GM19238 (cell line): ENCODE measurements around the gene RNF227.

ENCODE experiments used
- DNase-seq: peaks from one replicate; pipeline ENCODE4 v3.0.0; 2011; ENCODE audit warnings: low spot score; ENCODE audit not compliant: insufficient read length

The RNF227 gene

DNA sequence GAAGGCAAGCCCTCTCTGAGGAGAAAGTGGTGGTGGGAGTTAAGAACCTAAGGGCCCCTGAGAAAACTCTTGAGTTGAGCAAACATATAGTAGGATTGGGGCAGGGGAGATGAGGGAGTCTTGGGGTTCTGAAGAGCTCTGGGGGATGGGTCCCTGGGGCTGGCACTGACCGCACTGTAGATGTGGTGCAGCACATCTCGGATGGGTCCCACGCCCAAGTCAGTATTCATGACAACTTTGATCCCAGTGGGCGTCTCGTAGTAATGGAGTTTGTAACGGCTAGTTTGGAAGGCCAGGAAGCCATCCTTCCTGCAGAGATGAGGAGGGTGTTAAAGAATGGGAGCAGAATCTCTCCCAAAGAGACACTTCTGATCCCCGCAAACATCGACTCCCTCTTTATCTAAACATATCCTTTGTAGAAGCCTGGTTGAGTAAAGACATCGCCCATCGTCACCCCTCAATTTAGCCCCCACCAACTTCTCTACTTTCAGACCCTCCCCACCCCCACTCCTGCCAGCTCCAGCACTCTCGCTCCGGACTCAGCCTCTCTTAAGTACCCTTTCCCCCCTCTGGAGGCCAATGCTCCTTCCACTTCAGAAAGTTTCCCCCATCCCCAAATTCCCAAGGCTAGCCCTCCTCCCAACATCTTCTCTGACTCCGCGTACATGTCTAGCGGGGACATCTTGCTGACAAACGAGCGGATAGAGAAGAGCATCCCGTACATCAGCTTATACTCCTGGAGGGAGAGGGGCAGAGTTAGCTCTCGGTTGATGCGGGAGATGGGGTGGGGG lies 14.9 kb upstream of the RNF227 start:
- DNase-seq, result peak; percentile 29

DNA sequence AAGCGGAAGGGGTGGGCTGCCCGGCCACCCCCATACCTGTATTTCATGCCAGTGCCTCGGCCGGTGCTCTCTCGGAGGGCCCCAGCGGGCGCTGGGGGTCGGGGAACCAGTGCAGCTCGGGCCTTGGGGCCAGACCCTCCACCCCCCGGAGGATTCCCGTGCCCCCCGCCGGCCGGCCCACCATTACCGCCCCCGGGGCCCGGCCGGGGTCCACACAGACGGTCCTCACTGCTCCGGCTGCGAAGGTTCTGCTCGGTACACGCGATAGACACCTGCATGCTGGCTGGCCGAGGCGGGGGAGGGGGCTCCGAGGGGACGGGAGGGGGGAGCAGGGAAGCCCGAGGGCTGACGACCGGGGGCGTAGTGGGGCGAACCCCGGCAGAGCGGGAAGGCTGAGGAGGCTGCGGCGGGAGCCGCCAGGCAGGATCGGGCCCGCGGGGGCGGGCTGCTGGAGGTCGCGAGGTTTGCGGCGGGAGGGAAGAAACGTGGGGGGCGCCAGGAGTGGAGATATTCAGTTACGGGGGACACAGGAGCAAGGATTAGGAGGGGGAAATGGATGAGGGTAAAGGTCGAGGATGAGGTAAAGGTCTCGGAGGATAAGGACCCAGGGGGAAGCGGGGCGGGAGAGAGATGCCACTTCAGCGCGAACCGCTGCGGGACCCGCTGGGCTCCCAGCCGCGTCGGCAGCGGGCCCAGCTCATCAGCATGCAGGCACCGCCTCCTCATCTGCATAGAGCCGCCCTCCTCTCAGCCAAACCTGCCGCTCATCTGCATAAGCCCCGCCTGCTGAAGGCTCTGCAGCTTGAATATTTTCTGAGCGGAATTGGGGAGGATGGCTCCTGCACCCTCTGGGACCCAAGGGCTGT lies 13.3 kb upstream of the RNF227 start, which contains the start of gene KCNAB3:
Gene KCNAB3, minus strand, starts transcription at position 699 of the 866 bp plus-strand sequence. Its CDS starts 421 bp downstream, at position 278.
- DNase-seq, result no peak

DNA sequence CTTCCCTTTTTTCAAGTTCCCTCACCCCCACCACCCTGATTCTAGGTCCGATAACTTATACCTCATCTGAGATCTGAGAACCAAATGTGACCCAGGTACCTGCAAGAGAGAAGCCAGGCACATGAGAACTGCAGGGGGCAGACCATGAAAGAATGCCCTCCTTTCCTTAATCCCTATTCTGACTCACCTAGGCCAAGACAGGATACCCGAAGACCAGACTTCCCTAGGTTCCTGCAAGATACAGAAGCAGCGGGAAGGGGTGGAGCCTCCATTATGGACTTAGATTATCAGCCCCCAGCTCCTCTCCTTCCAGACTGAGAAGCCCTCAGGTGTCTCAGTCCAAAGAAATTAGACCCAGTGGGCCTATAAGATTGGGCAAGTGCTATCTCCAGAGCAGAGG lies 11.5 kb upstream of the RNF227 start:
- no peak for DNase-seq

DNA sequence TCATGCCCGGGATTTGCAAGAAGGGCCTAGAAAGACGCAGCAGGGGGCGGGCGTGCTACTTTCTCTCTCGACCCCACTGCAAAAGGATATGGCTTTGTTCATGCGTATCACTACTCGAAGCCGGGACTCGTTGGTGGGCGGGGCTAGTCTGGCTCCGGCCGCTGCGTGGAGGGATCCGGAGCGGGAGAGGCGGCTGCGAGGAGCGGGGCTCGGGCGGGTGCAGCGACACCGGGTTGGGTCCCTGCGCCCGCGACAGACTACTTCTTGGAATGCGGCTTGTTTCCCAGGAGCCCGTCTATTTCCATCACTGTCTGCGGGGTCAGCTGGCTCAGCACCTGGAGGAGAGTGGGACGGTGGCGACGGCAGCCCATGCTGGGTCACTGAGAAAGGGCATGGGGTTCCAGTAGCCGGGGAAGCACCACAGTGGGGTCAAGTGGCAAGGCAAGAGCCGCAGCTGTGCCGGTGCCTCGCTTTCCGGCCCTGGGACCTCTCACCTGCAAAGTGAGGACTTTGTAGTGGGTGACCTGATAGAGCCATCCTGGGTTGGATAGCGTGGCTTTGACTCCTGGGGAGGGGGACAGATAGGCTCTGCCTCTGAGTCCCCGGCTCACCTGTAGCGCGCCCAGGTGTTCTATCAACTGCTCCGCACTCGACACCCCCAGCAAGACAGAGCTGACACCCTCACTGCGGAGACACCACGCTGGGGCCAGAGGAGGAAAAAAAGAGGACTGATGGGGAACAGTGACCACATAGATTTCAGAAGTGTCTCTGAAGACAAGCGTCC lies 6.9 kb upstream of the RNF227 start:
- DNase-seq, result peak; percentile 73

DNA sequence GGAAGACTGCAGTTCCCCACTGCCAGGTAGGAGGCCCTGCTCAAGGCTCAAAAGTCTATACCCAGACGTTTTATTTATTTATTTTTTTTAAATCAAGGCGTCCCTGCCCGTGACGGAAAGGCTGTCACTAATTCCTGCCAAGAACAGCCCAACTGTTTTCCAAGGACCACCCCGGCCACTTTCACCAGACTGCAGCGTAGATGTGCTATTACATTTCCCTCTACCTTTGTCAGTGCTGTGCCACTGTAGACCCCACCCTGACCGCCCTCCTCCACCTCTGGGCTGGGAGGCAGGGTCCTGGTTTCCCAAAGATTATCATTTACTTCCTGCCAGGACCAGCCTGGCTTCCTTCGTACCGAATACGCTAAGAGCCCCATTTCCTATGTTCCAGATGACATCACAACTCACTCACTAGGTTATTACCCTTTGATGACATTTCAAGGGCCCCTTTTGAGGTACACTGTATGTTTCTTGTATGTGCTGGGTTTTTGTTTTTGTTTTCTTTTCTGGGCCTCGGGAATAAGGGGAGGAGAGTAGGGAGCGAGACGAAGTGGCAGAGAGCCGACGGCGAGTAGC lies 6.3 kb upstream of the RNF227 start:
- DNase-seq, result no peak

DNA sequence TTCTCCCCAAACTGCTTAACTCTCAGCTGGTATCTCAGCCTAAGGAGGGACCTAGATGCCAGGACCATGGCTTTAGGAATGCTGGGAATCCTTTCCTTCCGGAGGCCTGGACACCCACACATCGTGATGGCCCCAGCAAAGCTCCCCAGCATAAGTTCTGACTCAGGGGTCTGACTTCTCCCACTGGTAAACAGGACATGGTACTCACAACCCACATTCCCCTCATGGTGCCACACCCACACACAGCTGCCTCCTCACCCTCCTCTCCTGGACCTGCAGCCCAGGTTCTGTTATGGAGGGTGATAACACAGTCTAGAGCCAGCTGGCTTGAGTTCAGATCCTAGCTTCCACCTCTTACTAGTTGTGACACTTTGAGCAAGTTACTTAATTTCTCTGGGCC lies 719 bp upstream of the RNF227 start:
- DNase-seq, result no peak

DNA sequence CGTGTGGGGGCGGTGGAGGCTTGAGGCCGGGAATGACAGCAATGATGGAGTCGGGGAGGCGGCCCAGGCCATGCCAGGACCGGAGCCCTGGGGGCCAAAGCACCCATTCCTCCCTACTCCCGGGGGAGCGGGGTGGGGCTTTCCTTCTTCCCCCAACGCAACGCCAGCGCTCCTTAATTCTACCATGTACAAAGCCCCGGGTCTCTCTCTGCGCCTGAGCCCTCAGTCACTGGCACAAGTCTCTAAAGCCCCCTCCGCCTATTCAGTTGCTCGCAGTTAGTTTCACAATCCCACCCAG lies 245 bp upstream of the RNF227 start:
- no peak for DNase-seq

DNA sequence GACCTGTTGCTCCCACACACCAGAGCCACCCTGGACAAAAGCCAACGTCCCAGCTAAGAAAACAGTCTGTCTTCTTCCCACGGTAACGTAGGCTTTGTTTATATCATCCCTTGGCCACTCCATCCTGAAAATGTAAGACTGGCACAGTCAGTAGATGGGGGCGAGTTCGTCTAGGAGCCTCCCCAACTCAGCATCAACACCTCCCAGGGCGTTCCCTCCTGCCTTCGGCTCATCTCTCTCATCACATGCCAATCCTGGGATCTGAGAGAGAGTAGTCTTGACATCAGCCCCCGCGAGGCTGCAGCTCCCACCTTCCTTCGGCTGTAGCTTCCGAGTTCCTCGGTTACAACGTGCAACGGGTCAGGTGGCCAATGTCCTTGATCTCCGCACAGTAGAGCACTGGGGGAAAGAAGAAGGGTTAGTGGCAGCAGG lies 894 bp downstream of the RNF227 start:
- no peak for DNase-seq

DNA sequence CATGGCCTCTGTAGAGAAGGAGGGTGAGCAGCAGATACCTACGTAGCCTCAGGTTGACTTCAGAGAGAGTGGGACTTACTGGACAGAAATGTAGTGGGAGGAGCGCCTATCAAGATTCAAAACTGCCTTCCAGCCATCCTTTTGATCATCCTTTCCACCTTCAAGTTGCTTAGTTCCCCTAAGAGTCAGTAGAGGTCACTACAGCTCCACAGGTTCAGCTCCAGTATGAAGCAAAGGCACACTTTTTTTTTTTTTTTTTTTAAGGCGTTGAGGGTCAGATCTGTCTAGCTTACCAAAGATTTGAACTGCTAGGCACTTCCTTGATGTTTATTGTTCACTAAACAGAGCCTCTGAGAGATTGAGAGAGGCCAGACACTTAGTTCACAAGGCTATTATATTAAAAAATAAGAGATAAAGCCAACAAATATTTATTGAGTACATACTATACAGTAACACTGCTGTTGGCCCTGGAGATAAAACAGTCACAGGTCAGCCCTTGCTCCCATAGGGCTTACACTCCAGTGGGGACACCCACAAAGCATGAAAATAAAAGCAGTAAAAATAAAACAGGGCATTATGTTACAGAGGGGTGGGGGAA lies 3.1 kb downstream of the RNF227 start:
- peak; percentile 40 for DNase-seq

DNA sequence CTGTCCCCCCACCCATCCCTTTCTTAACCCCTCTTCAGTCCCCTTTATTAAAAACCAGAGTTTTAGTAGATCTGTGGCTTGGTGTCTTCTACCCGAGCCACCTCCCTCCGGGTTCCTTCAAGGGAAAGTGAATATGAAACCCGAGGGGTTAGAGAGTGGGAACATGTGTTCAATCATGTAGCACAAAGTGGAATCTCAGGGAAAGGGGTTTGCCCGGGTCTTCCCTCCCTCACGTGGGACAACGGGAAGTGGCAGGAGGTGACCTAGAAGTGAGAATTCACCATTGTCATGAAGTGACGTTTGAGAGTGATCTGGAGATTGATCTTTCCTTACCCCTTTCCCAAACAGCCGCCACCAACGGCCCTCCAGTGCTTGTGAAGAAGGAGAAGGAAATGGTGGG lies 5.0 kb downstream of the RNF227 start:
- no peak for DNase-seq

DNA sequence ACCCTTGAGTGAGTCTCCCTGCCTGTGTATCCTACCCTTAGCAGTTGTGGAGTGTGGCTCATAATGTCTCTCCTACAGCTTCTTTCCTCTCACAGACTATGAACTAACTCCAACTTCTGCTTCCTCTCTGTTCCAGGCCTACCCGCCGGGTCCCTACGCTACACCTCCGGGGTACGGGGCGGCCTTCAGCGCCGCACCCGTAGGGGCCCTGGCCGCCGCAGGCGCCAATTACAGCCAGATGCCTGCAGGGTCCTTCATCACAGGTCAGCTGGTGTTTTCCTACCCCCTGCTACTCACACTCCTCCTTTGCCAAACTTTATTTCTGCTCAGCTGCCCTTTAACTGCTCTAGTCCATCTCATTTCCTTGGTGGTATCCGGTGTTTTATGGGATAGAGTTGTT lies 5.4 kb downstream of the RNF227 start:
- no peak for DNase-seq

DNA sequence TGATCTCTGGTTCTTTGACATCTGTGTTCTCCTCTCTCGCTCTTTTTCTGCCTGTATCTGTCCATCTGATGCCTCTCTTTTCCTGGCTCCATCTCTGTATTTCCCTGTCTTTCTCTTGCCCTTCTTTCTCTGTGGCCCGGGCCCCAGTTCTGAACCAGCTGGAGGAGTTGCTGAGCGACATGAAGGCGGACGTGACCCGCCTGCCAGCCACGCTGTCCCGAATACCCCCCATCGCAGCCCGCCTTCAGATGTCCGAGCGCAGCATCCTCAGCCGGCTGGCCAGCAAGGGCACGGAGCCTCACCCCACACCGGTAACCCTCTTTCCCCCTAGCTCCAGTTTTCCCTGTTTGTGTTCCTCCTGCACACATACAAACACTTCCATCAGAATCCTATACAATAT lies 5.8 kb downstream of the RNF227 start:
- no peak for DNase-seq

DNA sequence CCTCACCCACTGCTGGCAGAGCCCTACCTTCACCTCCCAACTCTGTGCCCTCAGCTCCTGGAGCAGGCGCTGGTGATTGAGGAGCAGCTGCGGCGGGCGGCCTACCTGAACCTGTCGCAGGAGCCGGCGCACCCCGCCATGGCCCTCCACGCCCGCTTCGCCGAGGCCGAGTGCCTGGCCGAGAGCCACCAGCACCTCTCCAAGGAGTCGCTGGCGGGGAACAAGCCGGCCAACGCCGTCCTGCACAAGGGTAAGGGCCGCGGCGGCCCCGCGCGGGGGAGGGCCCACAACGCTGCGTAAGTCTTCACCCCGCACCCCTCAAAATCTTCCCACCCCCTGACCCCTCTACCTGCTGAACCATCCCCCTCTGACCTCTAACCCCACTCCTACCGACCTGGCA lies 7.0 kb downstream of the RNF227 start:
- no peak for DNase-seq

DNA sequence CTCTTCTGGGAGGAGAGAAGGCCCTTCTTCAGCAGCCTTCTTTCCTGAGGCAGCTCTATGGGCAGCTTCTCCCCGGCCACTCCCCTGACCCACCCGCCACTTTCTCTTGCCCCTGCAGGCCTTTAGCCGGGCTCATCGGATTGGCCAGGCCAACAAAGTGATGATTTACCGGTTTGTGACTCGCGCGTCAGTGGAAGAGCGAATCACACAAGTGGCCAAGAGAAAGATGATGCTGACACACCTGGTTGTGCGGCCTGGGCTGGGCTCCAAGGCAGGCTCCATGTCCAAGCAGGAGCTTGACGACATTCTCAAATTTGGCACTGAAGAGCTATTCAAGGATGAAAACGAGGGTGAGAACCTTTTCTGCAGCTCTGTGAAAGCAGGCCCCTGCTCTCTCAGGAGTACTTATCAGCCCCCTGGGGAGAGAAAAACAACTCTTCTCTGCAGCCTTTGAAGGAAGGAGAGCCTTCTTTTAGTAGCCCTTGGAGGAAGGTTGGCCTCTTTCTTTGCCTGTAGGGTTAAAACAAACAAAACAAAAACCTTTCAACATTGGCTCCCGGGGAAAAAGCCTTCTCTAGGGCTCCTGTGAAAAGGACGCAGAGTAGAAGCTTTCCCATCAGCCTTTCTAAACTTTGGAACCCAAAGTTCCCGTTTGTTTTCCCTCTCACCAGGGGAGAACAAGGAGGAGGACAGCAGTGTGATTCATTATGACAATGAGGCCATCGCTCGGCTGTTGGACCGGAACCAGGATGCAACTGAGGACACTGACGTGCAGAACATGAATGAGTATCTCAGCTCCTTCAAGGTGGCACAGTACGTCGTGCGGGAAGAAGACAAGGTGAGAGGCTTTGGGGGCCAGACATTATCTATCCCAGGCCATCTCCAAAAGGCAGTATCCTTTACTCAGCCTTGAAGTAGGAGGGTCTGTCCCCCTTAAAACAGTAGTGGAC lies 12.7 kb downstream of the RNF227 start:
- no peak for DNase-seq

DNA sequence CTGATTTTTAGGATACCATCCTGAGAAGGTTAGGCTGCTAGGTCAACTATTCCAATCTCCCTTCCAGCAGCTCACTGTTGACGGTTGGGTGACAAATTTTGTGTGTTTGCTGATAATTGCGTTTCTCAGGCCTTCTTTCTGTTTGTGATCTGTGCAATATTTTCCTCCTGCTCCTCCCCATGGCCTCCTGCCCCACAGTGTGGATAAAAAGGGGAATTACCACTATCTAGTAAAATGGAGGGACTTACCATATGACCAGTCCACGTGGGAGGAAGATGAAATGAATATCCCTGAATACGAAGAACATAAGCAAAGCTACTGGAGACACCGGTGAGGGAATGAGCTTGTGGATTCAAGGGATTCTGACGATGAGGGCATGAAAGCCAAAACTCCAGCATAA lies 18.3 kb downstream of the RNF227 start:
- no peak for DNase-seq

DNA sequence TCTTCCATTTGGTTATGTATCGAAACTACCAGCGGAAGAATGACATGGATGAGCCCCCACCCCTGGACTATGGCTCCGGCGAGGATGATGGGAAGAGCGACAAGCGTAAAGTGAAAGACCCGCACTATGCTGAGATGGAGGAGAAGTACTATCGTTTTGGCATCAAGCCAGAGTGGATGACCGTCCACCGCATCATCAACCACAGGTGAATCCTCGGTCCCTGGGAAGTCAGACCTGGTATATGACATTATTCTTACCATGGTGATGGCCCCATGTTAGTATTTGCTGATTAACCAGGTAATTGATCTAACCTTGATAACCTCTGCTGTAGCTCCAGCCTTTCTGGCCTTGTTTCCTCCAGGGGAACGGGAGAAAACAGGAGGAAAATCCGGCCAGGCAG lies 19.0 kb downstream of the RNF227 start:
- DNase-seq, result no peak

DNA sequence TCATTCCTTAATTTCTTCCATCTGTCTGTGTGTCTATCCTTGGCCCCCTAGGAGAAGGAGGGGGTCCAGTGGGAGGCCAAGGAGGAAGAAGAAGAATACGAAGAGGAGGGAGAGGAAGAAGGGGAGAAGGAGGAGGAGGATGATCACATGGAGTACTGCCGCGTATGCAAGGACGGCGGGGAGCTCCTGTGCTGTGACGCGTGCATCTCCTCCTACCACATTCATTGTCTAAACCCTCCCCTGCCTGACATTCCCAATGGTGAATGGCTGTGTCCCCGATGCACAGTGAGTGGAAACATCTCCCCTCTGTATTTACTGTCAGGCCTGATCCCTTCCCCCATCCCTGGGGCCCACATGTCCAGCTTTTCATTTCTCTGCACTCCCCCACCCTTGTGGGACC lies 21.2 kb downstream of the RNF227 start:
- no peak for DNase-seq

DNA sequence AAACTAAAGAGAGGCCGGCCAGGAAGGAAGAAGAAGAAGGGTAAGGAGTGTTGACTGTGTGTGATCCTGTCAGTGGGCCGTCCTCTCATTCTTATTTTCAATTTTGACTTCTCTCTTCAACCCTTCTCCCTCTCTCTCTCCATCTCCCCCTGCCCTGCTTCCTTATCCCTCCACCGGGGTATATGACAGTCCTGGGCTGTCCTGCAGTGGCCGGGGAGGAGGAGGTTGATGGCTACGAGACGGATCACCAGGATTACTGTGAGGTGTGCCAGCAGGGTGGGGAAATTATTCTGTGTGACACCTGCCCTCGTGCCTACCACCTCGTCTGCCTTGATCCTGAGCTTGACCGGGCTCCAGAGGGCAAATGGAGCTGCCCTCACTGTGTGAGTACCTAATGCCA lies 21.9 kb downstream of the RNF227 start:
- DNase-seq, result no peak

DNA sequence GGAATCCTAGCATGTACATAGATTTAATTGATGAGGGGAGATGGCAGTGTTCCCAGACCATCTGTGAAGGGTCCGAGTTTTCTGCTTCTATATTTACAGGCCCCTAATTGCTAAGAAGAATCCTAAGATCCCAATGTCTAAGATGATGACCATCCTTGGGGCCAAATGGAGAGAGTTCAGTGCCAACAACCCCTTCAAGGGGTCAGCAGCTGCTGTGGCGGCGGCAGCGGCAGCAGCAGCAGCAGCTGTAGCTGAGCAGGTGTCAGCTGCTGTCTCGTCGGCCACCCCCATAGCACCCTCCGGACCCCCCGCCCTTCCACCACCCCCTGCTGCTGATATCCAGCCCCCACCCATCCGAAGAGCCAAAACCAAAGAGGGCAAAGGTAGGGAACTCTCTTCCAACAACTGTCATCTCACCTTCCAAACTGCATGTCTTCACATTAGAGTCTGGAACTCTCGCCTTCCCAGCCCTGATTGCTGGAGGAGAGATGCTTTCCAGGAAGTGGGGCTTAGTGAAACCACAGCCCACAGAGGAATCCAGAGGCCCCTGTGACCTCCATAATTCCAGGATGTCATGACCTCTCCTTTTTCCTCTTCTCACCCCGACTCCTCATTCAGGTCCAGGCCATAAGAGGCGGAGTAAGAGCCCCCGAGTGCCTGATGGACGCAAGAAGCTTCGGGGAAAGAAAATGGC lies 22.8 kb downstream of the RNF227 start:
- no peak for DNase-seq
